PFSK-1 (cell line): ENCODE results near the gene CUBN.

ENCODE experiments used
- FOXP2 ChIP-seq: optimal IDR thresholded peaks from 2 replicates; pipeline ENCODE3; 2011; ENCODE audit warnings: borderline replicate concordance, control low read depth, inconsistent platforms; ENCODE audit not compliant: insufficient read depth; ENCODE audit errors: extremely low read length, extremely low read depth
- POLR2AphosphoS5 ChIP-seq: IDR thresholded peaks from 2 replicates; pipeline ENCODE4 v1.6.1; 2012; ENCODE audit warnings: low read depth, mild to moderate bottlenecking, control low read depth, low read length, moderate library complexity
- REST ChIP-seq, 2 experiments: IDR thresholded peaks; 2 replicates each; pipeline versions ENCODE4 v1.6.1 to v1.8.0; 2011 to 2012; ENCODE audit warnings: low read depth in 2 of 2, low read length in 2 of 2, control low read depth in 1 of 2, inconsistent platforms in 1 of 2, mild to moderate bottlenecking in 1 of 2, moderate library complexity in 1 of 2; ENCODE audit not compliant: insufficient read depth in 1 of 2
- SIN3A ChIP-seq: IDR thresholded peaks from 2 replicates; pipeline ENCODE4 v1.6.1; 2012; ENCODE audit warnings: mild to moderate bottlenecking, low read length, moderate library complexity, borderline replicate concordance; ENCODE audit not compliant: insufficient read depth
- TAF1 ChIP-seq: IDR thresholded peaks from 2 replicates; pipeline ENCODE4 v1.6.1; 2012; ENCODE audit warnings: low read length, control low read depth, borderline replicate concordance; ENCODE audit not compliant: insufficient read depth

CUBN gene

GRCh38 chr10:17144032-17144431 lies 14.4 kb upstream of the CUBN start:
- no peak for TF ChIP-seq TAF1
- no peak for TF ChIP-seq SIN3A
- no peak for TF ChIP-seq FOXP2

- TF ChIP-seq TAF1 (no peak), SIN3A (no peak), REST (IDR thresholded peaks at IDR 0.05; ENCODE audit: insufficient read depth in 1 of 2, low read depth in 2 of 2, low read length in 2 of 2) (no peak), FOXP2 (no peak), POLR2AphosphoS5 (no peak)
These were observed 13.6 kb upstream of the CUBN start for GRCh38 chr10:17143055-17143690.

GRCh38 chr10:17141504-17142229 lies 12.1 kb upstream of the CUBN start:
- TF ChIP-seq SIN3A, result no peak
- TF ChIP-seq POLR2AphosphoS5, result no peak
- no peak for TF ChIP-seq REST (IDR thresholded peaks at IDR 0.05; ENCODE audit: insufficient read depth in 1 of 2, low read depth in 2 of 2, low read length in 2 of 2)
- TF ChIP-seq FOXP2, result no peak
- TF ChIP-seq TAF1, result no peak

GRCh38 chr10:17140386-17140761 lies 10.8 kb upstream of the CUBN start:
- no peak for TF ChIP-seq POLR2AphosphoS5
- TF ChIP-seq FOXP2, result no peak
- TF ChIP-seq REST (IDR thresholded peaks at IDR 0.05; ENCODE audit: insufficient read depth in 1 of 2, low read depth in 2 of 2, low read length in 2 of 2), result no peak
- no peak for TF ChIP-seq SIN3A
- no peak for TF ChIP-seq TAF1

- TF ChIP-seq FOXP2, result no peak
These were observed 8.9 kb upstream of the CUBN start for GRCh38 chr10:17138460-17139042.

- TF ChIP-seq SIN3A (no peak), TAF1 (no peak), REST (IDR thresholded peaks at IDR 0.05; ENCODE audit: insufficient read depth in 1 of 2, low read depth in 2 of 2, low read length in 2 of 2) (no peak), POLR2AphosphoS5 (no peak), FOXP2 (no peak)
These were observed 5.2 kb upstream of the CUBN start for GRCh38 chr10:17134737-17135260.
